Naive thymus-derived CD4-positive, alpha-beta T cell (primary cell): ENCODE data around the gene MREG. TPM values are rescaled to one million over a fixed set of nuclear protein-coding genes. Genes with fewer than 3 reads are reported as not detected.
A peak's percentile ranks its signal among the peaks of the same experiment; 100 is the strongest.
"Not testable (repeated sequence)": the region's sequence is repeated elsewhere in the genome, so short reads cannot be mapped to it uniquely, and the experiment has no call there.

Experiments used
- ATAC-seq: fragments of 150-1000 bp; cut with Tn5 transposase; 2 replicates; pipeline ENCODE4 v1.10.0; 2021; ENCODE audit warnings: mild to moderate bottlenecking, moderate library complexity
- CTCF ChIA-PET: fragments of 350-600 bp; sonication (Branson Sonifier 250); formaldehyde crosslinking; loops from one replicate; lab custom pipeline; 2021; ENCODE audit warnings: antibody characterized with exemption; lab: Charles Lee
- POLR2A ChIA-PET: fragments of 350-600 bp; sonication (Branson Sonifier 250); formaldehyde crosslinking; loops from one replicate; lab custom pipeline; 2021; ENCODE audit warnings: antibody characterized with exemption, inconsistent platforms; lab: Charles Lee
- DNase-seq, 9 donors: peaks; one replicate each; pipeline versions ENCODE4 v3.0.0 to v3.0.0-alpha.2; 2020 to 2022; ENCODE audit warnings: mixed read lengths in 1 of 9
- H3K27ac ChIP-seq: one replicate; pipeline ENCODE4 v1.7.0; 2013; ENCODE audit warnings: mild to moderate bottlenecking, low read depth, low read length, moderate library complexity
- H3K27me3 ChIP-seq, 2 donors: one replicate each; pipeline ENCODE4 v1.7.0; 2013; ENCODE audit warnings: low read length in 2 of 2, mild to moderate bottlenecking in 2 of 2, moderate library complexity in 2 of 2; ENCODE audit not compliant: control insufficient read depth in 2 of 2, insufficient read depth in 2 of 2
- H3K36me3 ChIP-seq, 3 experiments: 1 replicate in 2 of 3; 2 replicates in 1 of 3; pipeline ENCODE4 v1.7.0; 2013; ENCODE audit warnings: low read length in 3 of 3, mild to moderate bottlenecking in 3 of 3, moderate library complexity in 1 of 3; ENCODE audit not compliant: insufficient read depth in 3 of 3, control insufficient read depth in 2 of 3
- H3K4me1 ChIP-seq, 2 donors: one replicate each; pipeline ENCODE4 v1.7.0; 2013; ENCODE audit warnings: low read length in 2 of 2, mild to moderate bottlenecking in 2 of 2, moderate library complexity in 1 of 2; ENCODE audit not compliant: control insufficient read depth in 2 of 2, insufficient read depth in 2 of 2
- H3K4me3 ChIP-seq: 2 replicates; pipeline ENCODE4 v1.7.0; 2013; ENCODE audit warnings: mild to moderate bottlenecking, low read length
- H3K9me3 ChIP-seq, 3 experiments: 1 replicate in 2 of 3; 2 replicates in 1 of 3; pipeline ENCODE4 v1.7.0; 2013; ENCODE audit warnings: low read length in 3 of 3; ENCODE audit not compliant: control insufficient read depth in 2 of 3
- H3K27ac Mint-ChIP-seq, 9 donors: one replicate each; pipeline ENCODE4 v1.8.0; 2020 to 2022; ENCODE audit warnings: mixed read lengths in 9 of 9, mild to moderate bottlenecking in 8 of 9, moderate library complexity in 5 of 9, inconsistent platforms in 2 of 9
- H3K27me3 Mint-ChIP-seq, 5 donors: one replicate each; pipeline ENCODE4 v1.8.0; 2021 to 2022; ENCODE audit warnings: mixed read lengths in 5 of 5, mild to moderate bottlenecking in 1 of 5
- H3K36me3 Mint-ChIP-seq, 5 donors: one replicate each; pipeline ENCODE4 v1.8.0; 2020 to 2022; ENCODE audit warnings: mixed read lengths in 5 of 5, mild to moderate bottlenecking in 3 of 5, inconsistent platforms in 1 of 5
- H3K4me1 Mint-ChIP-seq, 7 donors: one replicate each; pipeline ENCODE4 v1.8.0; 2020 to 2022; ENCODE audit warnings: mixed read lengths in 7 of 7, mild to moderate bottlenecking in 3 of 7, inconsistent platforms in 1 of 7
- H3K4me3 Mint-ChIP-seq, 10 donors: one replicate each; pipeline ENCODE4 v1.8.0; 2020 to 2022; ENCODE audit warnings: mild to moderate bottlenecking in 10 of 10, mixed read lengths in 10 of 10, moderate library complexity in 6 of 10, inconsistent platforms in 2 of 10
- H3K9me3 Mint-ChIP-seq, 11 donors: one replicate each; pipeline ENCODE4 v1.8.0; 2020 to 2022; ENCODE audit warnings: mixed read lengths in 11 of 11, mild to moderate bottlenecking in 4 of 11, inconsistent platforms in 1 of 11, moderate library complexity in 1 of 11
- intact Hi-C, 2 donors: fragments of 100-400 bp; cut with micrococcal nuclease; formaldehyde crosslinking; loops; one replicate each; pipeline ENCODE4 v1.15.1; 2023
- polyA plus RNA-seq, 2 donors: library from polyadenylated mRNA; unstranded; fragments of 300-500 nt; fragmentation: Illumina TruSeq; gene quantifications; one replicate each; pipeline ENCODE4 v1.2.3, GENCODE V29; 2021
- total RNA-seq, 6 experiments: library from RNA in 5 of 6; stranded (reverse) in 5 of 6; gene quantifications; 1 replicate in 5 of 6; 2 replicates in 1 of 6; pipeline ENCODE4 v1.2.3 and lab custom pipeline; 2021 to 2026

The MREG gene
- total and polyA plus RNA-seq, 7 experiments from 2014 or later: 0.39 to 8.5 (median 6.1) TPM

GRCh38 chr2:215928086-215928485, 85.3 kb downstream of the MREG start:
- Mint-ChIP-seq H3K36me3 (no peaks in the 10 kb centered on the region), H3K9me3 (peaks cover 0 to 1% (median 0%) of the 10 kb centered on the region in 11 donors), H3K4me3 (no peak overlapping the region), H3K27ac (no peak overlapping the region), H3K4me1 (peaks cover 0 to 6% (median 0%) of the 10 kb centered on the region in 7 donors), H3K27me3 (peaks cover 2 to 9% (median 4%) of the 10 kb centered on the region in 5 donors)
- Histone ChIP-seq H3K27me3 (no peaks in the 10 kb centered on the region), H3K9me3 (no peaks in the 10 kb centered on the region), H3K27ac (no peak overlapping the region), H3K4me3 (no peak overlapping the region), H3K36me3 (no peaks in the 10 kb centered on the region), H3K4me1 (no peaks in the 10 kb centered on the region)
- ChIA-PET POLR2A (no interaction called here), CTCF (no interaction called here)
- no peak for DNase-seq
- intact Hi-C loops: no loop called here
- no peak for ATAC-seq

- H3K9me3 Mint-ChIP-seq, CTCF ChIA-PET, H3K36me3 Mint-ChIP-seq, H3K27me3 ChIP-seq, H3K9me3 ChIP-seq, POLR2A ChIA-PET, H3K27ac ChIP-seq, DNase-seq, ATAC-seq, H3K4me3 Mint-ChIP-seq, H3K4me3 ChIP-seq, H3K36me3 ChIP-seq, H3K27ac Mint-ChIP-seq, H3K4me1 Mint-ChIP-seq, H3K27me3 Mint-ChIP-seq, H3K4me1 ChIP-seq, intact Hi-C loops: not testable (repeated sequence)
Measured at GRCh38 chr2:215926992-215927391, 86.4 kb downstream of the MREG start.

GRCh38 chr2:215921895-215922294, 91.5 kb downstream of the MREG start:
- peaks cover 0 to 1% (median 0%) of the 10 kb centered on the region in 11 donors for H3K9me3 Mint-ChIP-seq
- POLR2A ChIA-PET: no interaction called here

GRCh38 chr2:215920244-215921100, 92.9 kb downstream of the MREG start:
- no peaks in the 10 kb centered on the region for H3K36me3 ChIP-seq
- H3K36me3 Mint-ChIP-seq: no peaks in the 10 kb centered on the region

More at GRCh38 chr2:215921895-215922294, 91.5 kb downstream of the MREG start:
- Histone ChIP-seq H3K27me3 (no peaks in the 10 kb centered on the region), H3K4me1 (no peaks in the 10 kb centered on the region), H3K36me3 (no peaks in the 10 kb centered on the region), H3K9me3 (no peaks in the 10 kb centered on the region), H3K27ac (no peak overlapping the region), H3K4me3 (no peak overlapping the region)
- CTCF ChIA-PET: interaction anchor here (0.6 to 1.2 kb wide), 2 partner anchors 9 to 740 kb away, joined by 3 to 4 read pairs; no protein-coding TSS in a partner anchor
- DNase-seq (no peak), ATAC-seq (no peak)
- Mint-ChIP-seq H3K4me1 (peaks cover 0 to 4% (median 0%) of the 10 kb centered on the region in 7 donors), H3K27me3 (peaks cover 0 to 13% (median 7%) of the 10 kb centered on the region in 5 donors), H3K4me3 (no peak overlapping the region), H3K27ac (no peak overlapping the region), H3K36me3 (no peaks in the 10 kb centered on the region)
- intact Hi-C loops: no loop called here

GRCh38 chr2:215919624-215920243, 93.6 kb downstream of the MREG start:
- no peak overlapping the region for H3K27ac Mint-ChIP-seq
- POLR2A ChIA-PET: no interaction called here

More at GRCh38 chr2:215920244-215921100, 92.9 kb downstream of the MREG start:
- intact Hi-C loops: loop anchor here (1.0 kb wide), 3 partner anchors 92 to 650 kb away; no protein-coding TSS in a partner anchor
- peak; percentile 88 for ATAC-seq
- no peak overlapping the region for H3K4me3 ChIP-seq
- peak; percentile 19 to 62 (median 45) for DNase-seq
- H3K4me1 ChIP-seq: no peaks in the 10 kb centered on the region
- H3K27ac ChIP-seq: no peak overlapping the region
- CTCF ChIA-PET: interaction anchor here (1.3 to 1.4 kb wide), 2 partner anchors 12 to 465 kb away, joined by 4 to 7 read pairs; no protein-coding TSS in a partner anchor
- POLR2A ChIA-PET: interaction anchor here (0.7 kb wide), 1 partner anchor 1098 kb away, joined by 5 read pairs; no protein-coding TSS in a partner anchor
- peaks cover 0 to 14% (median 7%) of the 10 kb centered on the region in 5 donors for H3K27me3 Mint-ChIP-seq
- H3K9me3 Mint-ChIP-seq: peaks cover 0 to 1% (median 0%) of the 10 kb centered on the region in 11 donors
- no peak overlapping the region for H3K4me3 Mint-ChIP-seq
- H3K4me1 Mint-ChIP-seq: peaks cover 0 to 5% (median 0%) of the 10 kb centered on the region in 7 donors
- no peaks in the 10 kb centered on the region for H3K9me3 ChIP-seq
- no peaks in the 10 kb centered on the region for H3K27me3 ChIP-seq
- no peak overlapping the region for H3K27ac Mint-ChIP-seq

GRCh38 chr2:215918901-215919599, 94.3 kb downstream of the MREG start:
- ChIA-PET CTCF (interaction anchor here (0.6 to 2.1 kb wide), 5 partner anchors 10 to 649 kb away, joined by 3 to 8 read pairs (median 4); no protein-coding TSS in a partner anchor), POLR2A (no interaction called here)
- Mint-ChIP-seq H3K4me3 (no peak overlapping the region), H3K27me3 (peaks cover 0 to 15% (median 9%) of the 10 kb centered on the region in 5 donors), H3K36me3 (no peaks in the 10 kb centered on the region), H3K9me3 (no peaks in the 10 kb centered on the region), H3K4me1 (peaks cover 0 to 8% (median 0%) of the 10 kb centered on the region in 7 donors), H3K27ac (no peak overlapping the region)
- intact Hi-C loops: no loop called here
- Histone ChIP-seq H3K27ac (no peak overlapping the region), H3K9me3 (no peaks in the 10 kb centered on the region), H3K27me3 (no peaks in the 10 kb centered on the region), H3K4me3 (no peak overlapping the region), H3K4me1 (no peaks in the 10 kb centered on the region), H3K36me3 (no peaks in the 10 kb centered on the region)
- ATAC-seq (no peak), DNase-seq (no peak)

More at GRCh38 chr2:215919624-215920243, 93.6 kb downstream of the MREG start:
- Mint-ChIP-seq H3K4me1 (peaks cover 0 to 8% (median 0%) of the 10 kb centered on the region in 7 donors), H3K4me3 (no peak overlapping the region), H3K36me3 (no peaks in the 10 kb centered on the region), H3K9me3 (no peaks in the 10 kb centered on the region), H3K27me3 (peaks cover 0 to 18% (median 4%) of the 10 kb centered on the region in 5 donors)
- Histone ChIP-seq H3K27me3 (no peaks in the 10 kb centered on the region), H3K9me3 (no peaks in the 10 kb centered on the region), H3K4me3 (no peak overlapping the region), H3K4me1 (no peaks in the 10 kb centered on the region), H3K36me3 (no peaks in the 10 kb centered on the region), H3K27ac (no peak overlapping the region)
- DNase-seq: peak in 1 of 9 donors; percentile 3
- intact Hi-C loops: loop anchor here (1.0 kb wide), 3 partner anchors 91 to 649 kb away; no protein-coding TSS in a partner anchor
- CTCF ChIA-PET: interaction anchor here (0.6 to 2.1 kb wide), 3 partner anchors 11 to 650 kb away, joined by 3 to 6 read pairs (median 4); no protein-coding TSS in a partner anchor
- no peak for ATAC-seq
